ENCODE data around the gene NOB1. TPM values are rescaled to one million over a fixed set of nuclear protein-coding genes. Genes with fewer than 3 reads are reported as not detected.

NOB1 gene
- total and polyA plus RNA-seq, 9 of the 15 experiments (the other 6 are each of a cell fraction or from before 2014, with no cell fraction given) = 42.4 to 148 (median 116) TPM

DNA sequence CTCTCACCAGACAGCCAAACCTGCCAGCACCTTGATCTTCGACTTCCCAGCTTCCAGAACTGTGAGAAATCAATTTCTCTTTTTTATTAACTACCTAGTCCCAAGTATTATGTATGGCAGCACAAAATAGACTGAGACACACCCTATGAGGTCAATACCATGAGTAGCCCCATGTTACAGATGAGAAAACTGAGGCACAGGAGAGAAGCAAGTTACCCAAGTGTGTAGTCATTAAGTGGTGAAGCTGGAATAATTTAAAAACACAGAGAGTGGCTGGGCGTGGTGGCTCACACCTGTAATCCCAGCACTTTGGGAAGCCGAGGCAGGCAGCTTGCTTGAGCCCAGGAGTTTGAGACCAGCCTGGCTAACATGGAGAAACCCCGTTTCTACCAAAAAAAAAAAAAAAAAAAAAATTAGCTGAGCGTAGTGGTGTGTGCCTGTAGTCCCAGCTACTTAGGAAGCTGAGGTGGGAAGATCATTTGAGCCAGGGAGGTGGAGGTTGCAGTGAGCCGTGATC lies 33.2 kb downstream of the NOB1 start:
- no peak overlapping the region for H3K4me3 ChIP-seq
- peaks cover 26% of the 10 kb centered on the region; the same call in 1 of the 3 replicates for H3K36me3 ChIP-seq (ENCODE audit: control insufficient read depth, insufficient read depth, low read length)
- H2AFZ ChIP-seq (ENCODE audit: low read depth, low read length) = peak overlapping the region; percentile 83
- H3K27me3 ChIP-seq (ENCODE audit: control insufficient read depth in 2 of 2, insufficient read depth in 2 of 2, low read length in 2 of 2) = no peaks in the 10 kb centered on the region; a peak in 1 of 5 replicates
- DNase-seq (ENCODE audit: extremely low read depth in 1 of 4, low spot score in 3 of 4) (no peak), FAIRE-seq (no peak), ATAC-seq (no peak)
- no peaks in the 10 kb centered on the region for H4K20me1 ChIP-seq (replicated peaks; ENCODE audit: control insufficient read depth, insufficient read depth, low read length)
- no TSS peak for BruUV-seq (replicated peaks)
- peak overlapping the region; percentile 59; the same call in 2 of the 3 replicates for H3K27ac ChIP-seq (ENCODE audit: extremely low read depth, low read depth, low read length)
- peaks cover 34% of the 10 kb centered on the region for H3K79me2 ChIP-seq (ENCODE audit: control insufficient read depth, insufficient read depth, low read length)
- in situ Hi-C loops (cut with MboI) = no loop called here
- intact Hi-C loops (cut with micrococcal nuclease) = no loop called here
- H3K4me1 ChIP-seq (replicated peaks in 1 of 2; ENCODE audit: control insufficient read depth in 2 of 2, insufficient read depth in 2 of 2, low read length in 2 of 2) = peaks cover 17 to 28% of the 10 kb centered on the region in 2 experiments; a peak in 4 of 5 replicates
- WGBS (ENCODE audit: insufficient coverage, low coverage, missing lambda C conversion rate) = 59% methylated on average over 5 of the region's 6 CpGs
- H3K9ac ChIP-seq (ENCODE audit: insufficient read depth in 1 of 2, low read depth in 2 of 2, low read length in 2 of 2) = peak overlapping the region; percentile 52 to 81; a peak in 2 of 4 replicates
- H3K9me3 ChIP-seq (replicated peaks; ENCODE audit: control insufficient read depth, insufficient read depth, low read depth, low read length) = no peaks in the 10 kb centered on the region
- peak overlapping the region; percentile 69 for H3K4me2 ChIP-seq (ENCODE audit: insufficient read depth, low read length)
- POLR2A ChIA-PET = interaction anchor here (0.6 to 8.6 kb wide), 9 partner anchors 9 to 224 kb away, joined by 3 to 66 read pairs (median 5); partner anchors contain the start of gene NOB1
- CTCF ChIA-PET (ENCODE audit: low intra/inter-chr PET ratio) = no interaction called here
- H3K9me1 ChIP-seq (ENCODE audit: control insufficient read depth, insufficient read depth, low read length) = no peaks in the 10 kb centered on the region
- TF ChIP-seq, protein P1, sequence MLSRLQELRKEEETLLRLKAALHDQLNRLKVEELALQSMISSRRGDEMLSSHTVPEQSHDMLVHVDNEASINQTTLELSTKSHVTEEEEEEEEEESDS (CRISPR knock-in tag; IDR thresholded peaks at IDR 0.05) = no peak
- TF ChIP-seq ZNF232 (CRISPR knock-in tag; IDR thresholded peaks at IDR 0.05) (no peak), POLR2AphosphoS5 (IDR thresholded peaks at IDR 0.05; ENCODE audit: control insufficient read depth, insufficient read depth, low read depth, low read length) (no peak), ZNF384 (IDR thresholded peaks at IDR 0.05; ENCODE audit: low read depth, low read length) (no peak), ZNF766 (CRISPR knock-in tag; conservative IDR thresholded peaks at IDR 0.05) (no peak), BRD4 (IDR thresholded peaks at IDR 0.05) (no peak), KDM1A (IDR thresholded peaks at IDR 0.05) (peak; percentile 55 to 69; a peak in 2 of 4 replicates), ZNF311 (CRISPR knock-in tag; IDR thresholded peaks at IDR 0.05) (no peak), TRIM28 (IDR thresholded peaks at IDR 0.05) (no peak), TRIM24 (IDR thresholded peaks at IDR 0.05) (no peak), ZKSCAN1 (IDR thresholded peaks at IDR 0.05; ENCODE audit: low read depth, low read length) (no peak)
- TF ChIP-seq, protein P2, sequence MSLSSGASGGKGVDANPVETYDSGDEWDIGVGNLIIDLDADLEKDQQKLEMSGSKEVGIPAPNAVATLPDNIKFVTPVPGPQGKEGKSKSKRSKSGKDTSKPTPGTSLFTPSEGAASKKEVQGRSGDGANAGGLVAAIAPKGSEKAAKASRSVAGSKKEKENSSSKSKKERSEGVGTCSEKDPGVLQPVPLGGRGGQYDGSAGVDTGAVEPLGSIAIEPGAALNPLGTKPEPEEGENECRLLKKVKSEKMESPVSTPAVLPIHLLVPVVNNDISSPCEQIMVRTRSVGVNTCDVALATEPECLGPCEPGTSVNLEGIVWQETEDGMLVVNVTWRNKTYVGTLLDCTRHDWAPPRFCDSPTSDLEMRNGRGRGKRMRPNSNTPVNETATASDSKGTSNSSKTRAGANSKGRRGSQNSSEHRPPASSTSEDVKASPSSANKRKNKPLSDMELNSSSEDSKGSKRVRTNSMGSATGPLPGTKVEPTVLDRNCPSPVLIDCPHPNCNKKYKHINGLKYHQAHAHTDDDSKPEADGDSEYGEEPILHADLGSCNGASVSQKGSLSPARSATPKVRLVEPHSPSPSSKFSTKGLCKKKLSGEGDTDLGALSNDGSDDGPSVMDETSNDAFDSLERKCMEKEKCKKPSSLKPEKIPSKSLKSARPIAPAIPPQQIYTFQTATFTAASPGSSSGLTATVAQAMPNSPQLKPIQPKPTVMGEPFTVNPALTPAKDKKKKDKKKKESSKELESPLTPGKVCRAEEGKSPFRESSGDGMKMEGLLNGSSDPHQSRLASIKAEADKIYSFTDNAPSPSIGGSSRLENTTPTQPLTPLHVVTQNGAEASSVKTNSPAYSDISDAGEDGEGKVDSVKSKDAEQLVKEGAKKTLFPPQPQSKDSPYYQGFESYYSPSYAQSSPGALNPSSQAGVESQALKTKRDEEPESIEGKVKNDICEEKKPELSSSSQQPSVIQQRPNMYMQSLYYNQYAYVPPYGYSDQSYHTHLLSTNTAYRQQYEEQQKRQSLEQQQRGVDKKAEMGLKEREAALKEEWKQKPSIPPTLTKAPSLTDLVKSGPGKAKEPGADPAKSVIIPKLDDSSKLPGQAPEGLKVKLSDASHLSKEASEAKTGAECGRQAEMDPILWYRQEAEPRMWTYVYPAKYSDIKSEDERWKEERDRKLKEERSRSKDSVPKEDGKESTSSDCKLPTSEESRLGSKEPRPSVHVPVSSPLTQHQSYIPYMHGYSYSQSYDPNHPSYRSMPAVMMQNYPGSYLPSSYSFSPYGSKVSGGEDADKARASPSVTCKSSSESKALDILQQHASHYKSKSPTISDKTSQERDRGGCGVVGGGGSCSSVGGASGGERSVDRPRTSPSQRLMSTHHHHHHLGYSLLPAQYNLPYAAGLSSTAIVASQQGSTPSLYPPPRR (CRISPR knock-in tag; IDR thresholded peaks at IDR 0.05; ENCODE audit: borderline replicate concordance) = no peak
- TF ChIP-seq, protein P3, sequence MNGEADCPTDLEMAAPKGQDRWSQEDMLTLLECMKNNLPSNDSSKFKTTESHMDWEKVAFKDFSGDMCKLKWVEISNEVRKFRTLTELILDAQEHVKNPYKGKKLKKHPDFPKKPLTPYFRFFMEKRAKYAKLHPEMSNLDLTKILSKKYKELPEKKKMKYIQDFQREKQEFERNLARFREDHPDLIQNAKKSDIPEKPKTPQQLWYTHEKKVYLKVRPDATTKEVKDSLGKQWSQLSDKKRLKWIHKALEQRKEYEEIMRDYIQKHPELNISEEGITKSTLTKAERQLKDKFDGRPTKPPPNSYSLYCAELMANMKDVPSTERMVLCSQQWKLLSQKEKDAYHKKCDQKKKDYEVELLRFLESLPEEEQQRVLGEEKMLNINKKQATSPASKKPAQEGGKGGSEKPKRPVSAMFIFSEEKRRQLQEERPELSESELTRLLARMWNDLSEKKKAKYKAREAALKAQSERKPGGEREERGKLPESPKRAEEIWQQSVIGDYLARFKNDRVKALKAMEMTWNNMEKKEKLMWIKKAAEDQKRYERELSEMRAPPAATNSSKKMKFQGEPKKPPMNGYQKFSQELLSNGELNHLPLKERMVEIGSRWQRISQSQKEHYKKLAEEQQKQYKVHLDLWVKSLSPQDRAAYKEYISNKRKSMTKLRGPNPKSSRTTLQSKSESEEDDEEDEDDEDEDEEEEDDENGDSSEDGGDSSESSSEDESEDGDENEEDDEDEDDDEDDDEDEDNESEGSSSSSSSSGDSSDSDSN (IDR thresholded peaks at IDR 0.05; ENCODE audit: borderline replicate concordance in 1 of 2, low read depth in 2 of 2, low read length in 2 of 2) = no peak
- TF ChIP-seq, protein P4, sequence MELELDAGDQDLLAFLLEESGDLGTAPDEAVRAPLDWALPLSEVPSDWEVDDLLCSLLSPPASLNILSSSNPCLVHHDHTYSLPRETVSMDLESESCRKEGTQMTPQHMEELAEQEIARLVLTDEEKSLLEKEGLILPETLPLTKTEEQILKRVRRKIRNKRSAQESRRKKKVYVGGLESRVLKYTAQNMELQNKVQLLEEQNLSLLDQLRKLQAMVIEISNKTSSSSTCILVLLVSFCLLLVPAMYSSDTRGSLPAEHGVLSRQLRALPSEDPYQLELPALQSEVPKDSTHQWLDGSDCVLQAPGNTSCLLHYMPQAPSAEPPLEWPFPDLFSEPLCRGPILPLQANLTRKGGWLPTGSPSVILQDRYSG (tag; conservative IDR thresholded peaks at IDR 0.05; ENCODE audit: low read depth) = no peak

Measured in K562 (cell line).